ENCODE measurements around the gene WBP4. TPM values are rescaled to one million over a fixed set of nuclear protein-coding genes. Genes with fewer than 3 reads are reported as not detected.

The WBP4 gene
- total and polyA plus RNA-seq, 11 donors = 12.4 to 29.9 (median 20.6) TPM

DNA sequence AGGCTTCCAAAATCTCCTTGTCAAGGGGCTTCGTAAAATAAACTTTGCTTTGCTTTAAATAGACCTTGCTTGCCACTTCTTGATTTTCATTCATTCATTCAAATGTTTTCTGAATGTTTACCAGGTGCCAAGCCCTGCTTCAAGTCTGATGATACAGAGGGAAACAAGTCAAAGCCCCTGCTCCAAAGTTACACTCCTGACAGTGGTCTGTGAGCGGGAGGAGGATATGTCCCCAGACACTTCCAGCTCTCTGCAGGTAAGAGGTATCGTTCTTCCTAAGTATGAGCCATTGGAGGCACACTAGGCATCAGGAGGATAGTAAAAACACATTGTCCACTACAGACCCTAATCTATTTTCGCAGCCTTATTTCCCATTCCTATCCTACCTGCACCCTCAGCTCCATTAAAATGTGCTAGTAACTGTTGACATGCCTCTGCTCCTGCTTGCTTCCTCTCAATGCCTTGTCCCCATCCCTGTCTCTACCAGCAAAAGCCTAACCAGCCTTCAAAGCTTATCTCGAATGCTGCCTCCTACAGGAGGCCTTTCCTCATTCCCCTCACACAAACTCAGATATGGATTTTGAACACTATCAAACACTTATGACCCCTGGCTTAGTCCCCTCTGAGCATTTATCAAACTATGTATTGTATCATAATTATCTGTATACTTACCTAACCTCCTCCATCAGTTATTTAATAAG, 6.2 kb upstream of the WBP4 start:
- intact Hi-C loops (cut with DNase I) = loop anchor here in 6 of 10 donors (5.0 to 10.0 kb wide), 4 partner anchors 38 to 130 kb away; partner anchors contain the start of gene ELF1 (in 2 of the 6)
- Histone ChIP-seq H3K4me3 (no peak overlapping the region), H3K27me3 (no peaks in the 10 kb centered on the region), H3K36me3 (peaks cover 0 to 6% (median 0%) of the 10 kb centered on the region in 9 donors), H3K27ac (peak overlapping the region in 9 of 12 donors; percentile 10 to 86 (median 50)), H3K4me1 (peaks cover 4 to 92% (median 75%) of the 10 kb centered on the region in 12 donors), H3K9me3 (no peaks in the 10 kb centered on the region)
- 82 to 85% (median 83%) methylated on average over 5 of the region's 5 CpGs for WGBS, 4 donors
- DNase-seq = no peak
- ATAC-seq = no peak
- TF ChIP-seq CTCF (IDR thresholded peaks at IDR 0.05) (peak in 5 of 12 donors; percentile 8 to 33 (median 17)), POLR2A (IDR thresholded peaks at IDR 0.05) (no peak)

GRCh38 chr13:41056194-41056593, 5.1 kb upstream of the WBP4 start:
- Histone ChIP-seq H3K27me3 (no peaks in the 10 kb centered on the region), H3K9me3 (no peaks in the 10 kb centered on the region), H3K4me1 (peaks cover 0 to 81% (median 67%) of the 10 kb centered on the region in 12 donors), H3K36me3 (peaks cover 0 to 6% (median 0%) of the 10 kb centered on the region in 9 donors), H3K27ac (peak overlapping the region in 5 of 12 donors; percentile 10 to 99 (median 51)), H3K4me3 (no peak overlapping the region)
- intact Hi-C loops (cut with DNase I) = loop anchor here in 6 of 10 donors (5.0 to 10.0 kb wide), 4 partner anchors 39 to 131 kb away; partner anchors contain the start of gene ELF1 (in 1 of the 6)
- DNase-seq (no peak), ATAC-seq (no peak)
- no peak for TF ChIP-seq POLR2A (IDR thresholded peaks at IDR 0.05)
- no peak for TF ChIP-seq CTCF (IDR thresholded peaks at IDR 0.05)

DNA sequence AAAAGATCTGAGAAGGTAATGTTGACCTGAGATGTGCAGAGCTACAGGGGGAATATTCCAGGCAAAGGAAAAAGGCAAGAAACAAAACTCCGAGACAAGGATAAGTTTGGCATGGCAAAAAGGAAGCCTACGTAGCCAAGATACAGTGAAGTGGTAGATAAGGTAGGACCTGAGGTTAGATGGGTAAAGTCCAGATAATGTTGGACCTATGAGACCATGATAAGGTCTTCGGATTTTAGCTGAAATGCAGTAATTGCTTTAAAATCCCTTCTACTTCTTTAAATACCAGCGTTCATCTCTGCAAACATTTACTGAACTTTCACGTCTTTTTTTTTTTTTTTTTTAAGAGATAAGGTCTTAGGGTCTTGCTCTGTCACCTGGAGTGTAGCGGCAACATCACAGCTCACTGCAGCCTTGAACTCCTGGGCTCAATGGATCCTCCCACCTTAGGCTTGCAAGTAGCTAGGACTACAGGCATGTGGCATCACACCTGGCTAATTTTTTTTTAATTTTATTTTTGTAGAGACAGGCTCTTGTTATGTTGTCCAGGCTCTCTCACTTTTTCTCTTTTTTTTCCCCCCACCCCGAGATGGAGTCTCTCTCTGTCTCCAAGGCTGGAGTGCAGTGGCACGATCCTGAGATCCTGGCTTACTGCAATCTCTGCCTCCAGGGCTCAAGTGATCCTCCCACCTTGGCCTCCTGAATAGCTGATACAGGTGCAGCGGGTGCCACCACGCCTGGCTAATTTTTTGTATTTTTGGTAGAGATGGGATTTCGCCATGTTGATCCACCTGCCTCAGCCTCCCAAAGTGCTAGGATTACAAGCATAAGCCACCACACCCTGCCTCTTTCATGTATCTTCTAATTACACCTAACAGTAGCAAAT, 4.2 kb upstream of the WBP4 start:
- H3K27ac ChIP-seq = peak overlapping the region in 10 of 12 donors; percentile 10 to 99 (median 98)
- H3K4me1 ChIP-seq = peaks cover 0 to 75% (median 64%) of the 10 kb centered on the region in 12 donors
- DNase-seq (no peak), ATAC-seq (no peak)
- TF ChIP-seq POLR2A (IDR thresholded peaks at IDR 0.05) (no peak), CTCF (IDR thresholded peaks at IDR 0.05) (no peak)
- no peaks in the 10 kb centered on the region for H3K27me3 ChIP-seq
- H3K9me3 ChIP-seq = no peaks in the 10 kb centered on the region
- intact Hi-C loops (cut with DNase I) = loop anchor here in 6 of 10 donors (5.0 to 10.0 kb wide), 4 partner anchors 40 to 132 kb away; partner anchors contain the start of gene ELF1 (in 1 of the 6)
- H3K4me3 ChIP-seq = peak overlapping the region in 1 of 12 donors; percentile 78
- H3K36me3 ChIP-seq = peaks cover 0 to 6% (median 0%) of the 10 kb centered on the region in 9 donors
- 67 to 75% (median 72%) methylated on average over 11 of the region's 11 CpGs for WGBS, 4 donors

Data from heart left ventricle (tissue), 16 donors.